ENCODE results near the gene HMX3.
A peak's percentile ranks its signal among the peaks of the same experiment; 100 is the strongest.

The HMX3 gene

GRCh38 chr10:123102673-123103072 lies 33.1 kb upstream of the HMX3 start:
- Histone ChIP-seq H3K4me1 (ENCODE audit: control insufficient read depth in 2 of 2, insufficient read depth in 2 of 2, low read length in 2 of 2) (no peaks in the 10 kb centered on the region), H3K9ac (ENCODE audit: low read depth in 1 of 2, low read length in 2 of 2) (no peak overlapping the region), H3K27ac (ENCODE audit: low read depth in 2 of 2, low read length in 2 of 2) (no peak overlapping the region), H3K4me3 (ENCODE audit: low read length in 2 of 2) (no peak overlapping the region), H3K27me3 (ENCODE audit: control insufficient read depth in 2 of 2, insufficient read depth in 2 of 2, low read length in 2 of 2) (no peaks in the 10 kb centered on the region), H3K36me3 (ENCODE audit: control insufficient read depth in 2 of 2, insufficient read depth in 2 of 2, low read length in 2 of 2) (no peaks in the 10 kb centered on the region), H3K9me3 (ENCODE audit: control insufficient read depth in 2 of 2, low read length in 2 of 2) (no peaks in the 10 kb centered on the region)

- Histone ChIP-seq H3K27ac (ENCODE audit: low read depth in 2 of 2, low read length in 2 of 2) (no peak overlapping the region), H3K36me3 (ENCODE audit: control insufficient read depth in 2 of 2, insufficient read depth in 2 of 2, low read length in 2 of 2) (no peaks in the 10 kb centered on the region), H3K9me3 (ENCODE audit: control insufficient read depth in 2 of 2, low read length in 2 of 2) (no peaks in the 10 kb centered on the region), H3K27me3 (ENCODE audit: control insufficient read depth in 2 of 2, insufficient read depth in 2 of 2, low read length in 2 of 2) (no peaks in the 10 kb centered on the region), H3K9ac (ENCODE audit: low read depth in 1 of 2, low read length in 2 of 2) (no peak overlapping the region), H3K4me1 (ENCODE audit: control insufficient read depth in 2 of 2, insufficient read depth in 2 of 2, low read length in 2 of 2) (no peaks in the 10 kb centered on the region), H3K4me3 (ENCODE audit: low read length in 2 of 2) (no peak overlapping the region)
Observed at GRCh38 chr10:123103944-123104343, 31.8 kb upstream of the HMX3 start.

- Histone ChIP-seq H3K9ac (ENCODE audit: low read depth in 1 of 2, low read length in 2 of 2) (no peak overlapping the region), H3K9me3 (ENCODE audit: control insufficient read depth in 2 of 2, low read length in 2 of 2) (no peaks in the 10 kb centered on the region), H3K27me3 (ENCODE audit: control insufficient read depth in 2 of 2, insufficient read depth in 2 of 2, low read length in 2 of 2) (no peaks in the 10 kb centered on the region), H3K36me3 (ENCODE audit: control insufficient read depth in 2 of 2, insufficient read depth in 2 of 2, low read length in 2 of 2) (no peaks in the 10 kb centered on the region), H3K27ac (ENCODE audit: low read depth in 2 of 2, low read length in 2 of 2) (no peak overlapping the region), H3K4me3 (ENCODE audit: low read length in 2 of 2) (no peak overlapping the region), H3K4me1 (ENCODE audit: control insufficient read depth in 2 of 2, insufficient read depth in 2 of 2, low read length in 2 of 2) (no peaks in the 10 kb centered on the region)
Observed at GRCh38 chr10:123109466-123109865, 26.3 kb upstream of the HMX3 start.

GRCh38 chr10:123117644-123118417 lies 17.9 kb upstream of the HMX3 start:
- H3K27me3 ChIP-seq (ENCODE audit: control insufficient read depth in 2 of 2, insufficient read depth in 2 of 2, low read length in 2 of 2) = peaks cover 6 to 13% of the 10 kb centered on the region in 2 donors
- H3K4me3 ChIP-seq (ENCODE audit: low read length in 2 of 2) = no peak overlapping the region
- H3K9ac ChIP-seq (ENCODE audit: low read depth in 1 of 2, low read length in 2 of 2) = no peak overlapping the region
- no peaks in the 10 kb centered on the region for H3K4me1 ChIP-seq (ENCODE audit: control insufficient read depth in 2 of 2, insufficient read depth in 2 of 2, low read length in 2 of 2)
- no peak overlapping the region for H3K27ac ChIP-seq (ENCODE audit: low read depth in 2 of 2, low read length in 2 of 2)
- H3K9me3 ChIP-seq (ENCODE audit: control insufficient read depth in 2 of 2, low read length in 2 of 2) = no peaks in the 10 kb centered on the region
- no peaks in the 10 kb centered on the region for H3K36me3 ChIP-seq (ENCODE audit: control insufficient read depth in 2 of 2, insufficient read depth in 2 of 2, low read length in 2 of 2)

- Histone ChIP-seq H3K27me3 (ENCODE audit: control insufficient read depth in 2 of 2, insufficient read depth in 2 of 2, low read length in 2 of 2) (peaks cover 6 to 17% of the 10 kb centered on the region in 2 donors), H3K4me3 (ENCODE audit: low read length in 2 of 2) (no peak overlapping the region), H3K27ac (ENCODE audit: low read depth in 2 of 2, low read length in 2 of 2) (no peak overlapping the region), H3K9ac (ENCODE audit: low read depth in 1 of 2, low read length in 2 of 2) (no peak overlapping the region), H3K9me3 (ENCODE audit: control insufficient read depth in 2 of 2, low read length in 2 of 2) (no peaks in the 10 kb centered on the region), H3K36me3 (ENCODE audit: control insufficient read depth in 2 of 2, insufficient read depth in 2 of 2, low read length in 2 of 2) (no peaks in the 10 kb centered on the region), H3K4me1 (ENCODE audit: control insufficient read depth in 2 of 2, insufficient read depth in 2 of 2, low read length in 2 of 2) (no peaks in the 10 kb centered on the region)
Observed at GRCh38 chr10:123119081-123119480, 16.7 kb upstream of the HMX3 start.

- H3K27me3 ChIP-seq (ENCODE audit: control insufficient read depth in 2 of 2, insufficient read depth in 2 of 2, low read length in 2 of 2) = peaks cover 7 to 41% of the 10 kb centered on the region in 2 donors
- H3K4me1 ChIP-seq (ENCODE audit: control insufficient read depth in 2 of 2, insufficient read depth in 2 of 2, low read length in 2 of 2) = no peaks in the 10 kb centered on the region
- no peaks in the 10 kb centered on the region for H3K9me3 ChIP-seq (ENCODE audit: control insufficient read depth in 2 of 2, low read length in 2 of 2)
- no peak overlapping the region for H3K9ac ChIP-seq (ENCODE audit: low read depth in 1 of 2, low read length in 2 of 2)
- no peak overlapping the region for H3K27ac ChIP-seq (ENCODE audit: low read depth in 2 of 2, low read length in 2 of 2)
- no peak overlapping the region for H3K4me3 ChIP-seq (ENCODE audit: low read length in 2 of 2)
- H3K36me3 ChIP-seq (ENCODE audit: control insufficient read depth in 2 of 2, insufficient read depth in 2 of 2, low read length in 2 of 2) = no peaks in the 10 kb centered on the region
Observed at GRCh38 chr10:123126246-123126645, 9.5 kb upstream of the HMX3 start.

- Histone ChIP-seq H3K9me3 (ENCODE audit: control insufficient read depth in 2 of 2, low read length in 2 of 2) (no peaks in the 10 kb centered on the region), H3K4me3 (ENCODE audit: low read length in 2 of 2) (no peak overlapping the region), H3K27me3 (ENCODE audit: control insufficient read depth in 2 of 2, insufficient read depth in 2 of 2, low read length in 2 of 2) (peaks cover 41 to 64% of the 10 kb centered on the region in 2 donors), H3K36me3 (ENCODE audit: control insufficient read depth in 2 of 2, insufficient read depth in 2 of 2, low read length in 2 of 2) (no peaks in the 10 kb centered on the region), H3K9ac (ENCODE audit: low read depth in 1 of 2, low read length in 2 of 2) (no peak overlapping the region), H3K27ac (ENCODE audit: low read depth in 2 of 2, low read length in 2 of 2) (no peak overlapping the region), H3K4me1 (ENCODE audit: control insufficient read depth in 2 of 2, insufficient read depth in 2 of 2, low read length in 2 of 2) (no peaks in the 10 kb centered on the region)
Observed at GRCh38 chr10:123129618-123130271, 6.0 kb upstream of the HMX3 start.

- Histone ChIP-seq H3K36me3 (ENCODE audit: control insufficient read depth in 2 of 2, insufficient read depth in 2 of 2, low read length in 2 of 2) (no peaks in the 10 kb centered on the region), H3K9ac (ENCODE audit: low read depth in 1 of 2, low read length in 2 of 2) (no peak overlapping the region), H3K9me3 (ENCODE audit: control insufficient read depth in 2 of 2, low read length in 2 of 2) (no peaks in the 10 kb centered on the region), H3K4me1 (ENCODE audit: control insufficient read depth in 2 of 2, insufficient read depth in 2 of 2, low read length in 2 of 2) (peaks cover 0 to 9% of the 10 kb centered on the region in 2 donors), H3K4me3 (ENCODE audit: low read length in 2 of 2) (peak overlapping the region; percentile 23 to 31), H3K27ac (ENCODE audit: low read depth in 2 of 2, low read length in 2 of 2) (no peak overlapping the region), H3K27me3 (ENCODE audit: control insufficient read depth in 2 of 2, insufficient read depth in 2 of 2, low read length in 2 of 2) (peaks cover 56 to 83% of the 10 kb centered on the region in 2 donors)
Observed at GRCh38 chr10:123132576-123133477, 2.9 kb upstream of the HMX3 start.

- Histone ChIP-seq H3K27ac (ENCODE audit: low read depth in 2 of 2, low read length in 2 of 2) (no peak overlapping the region), H3K4me1 (ENCODE audit: control insufficient read depth in 2 of 2, insufficient read depth in 2 of 2, low read length in 2 of 2) (peaks cover 0 to 9% of the 10 kb centered on the region in 2 donors), H3K9ac (ENCODE audit: low read depth in 1 of 2, low read length in 2 of 2) (no peak overlapping the region), H3K9me3 (ENCODE audit: control insufficient read depth in 2 of 2, low read length in 2 of 2) (no peaks in the 10 kb centered on the region), H3K27me3 (ENCODE audit: control insufficient read depth in 2 of 2, insufficient read depth in 2 of 2, low read length in 2 of 2) (peaks cover 57 to 83% of the 10 kb centered on the region in 2 donors), H3K36me3 (ENCODE audit: control insufficient read depth in 2 of 2, insufficient read depth in 2 of 2, low read length in 2 of 2) (no peaks in the 10 kb centered on the region), H3K4me3 (ENCODE audit: low read length in 2 of 2) (no peak overlapping the region)
Observed at GRCh38 chr10:123133541-123134342, 2.0 kb upstream of the HMX3 start.

Data from mucosa of rectum (tissue), 2 donors.